Astrocyte of the spinal cord (primary cell): ENCODE measurements around the gene UFM1.

Experiments
- DNase-seq: peaks from one replicate; pipeline ENCODE4 v3.0.0; 2011; ENCODE audit warnings: low read depth, low spot score
- H3K4me3 ChIP-seq: 2 replicates; pipeline ENCODE4 v1.5.1; 2011; ENCODE audit warnings: low read depth, mild to moderate bottlenecking, low read length, moderate library complexity
- in situ Hi-C: cut with HindIII; loops from 2 replicates; pipeline ENCODE4 v1.10.0; 2017; ENCODE audit warnings: low sequenced_read_pairs
- TF ChIP-seq, protein P1 (sequence below): IDR thresholded peaks from 2 replicates; pipeline ENCODE4 v1.5.1; 2012; ENCODE audit warnings: low read depth, mild to moderate bottlenecking, low read length, inconsistent platforms

The UFM1 gene

DNA sequence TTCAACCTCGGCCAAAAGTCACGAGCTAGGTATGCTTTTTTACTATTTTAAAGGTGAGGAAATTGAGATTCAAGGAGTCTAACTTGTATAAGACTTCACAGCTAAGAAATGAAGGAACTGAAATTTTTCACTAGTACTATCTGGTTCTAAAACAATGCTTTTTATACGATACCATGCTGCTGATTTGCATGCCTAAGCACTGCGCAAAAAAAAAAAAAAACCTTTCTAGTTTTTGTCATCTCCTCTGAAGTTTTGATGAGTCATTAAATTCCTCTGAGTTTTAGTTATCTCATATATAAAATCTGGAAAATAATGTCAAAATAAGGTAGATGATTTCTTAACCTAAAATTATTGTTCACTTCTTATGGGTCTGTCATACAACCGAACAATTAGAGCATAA, 28.0 kb upstream of the UFM1 start:
- TF ChIP-seq, protein P1, sequence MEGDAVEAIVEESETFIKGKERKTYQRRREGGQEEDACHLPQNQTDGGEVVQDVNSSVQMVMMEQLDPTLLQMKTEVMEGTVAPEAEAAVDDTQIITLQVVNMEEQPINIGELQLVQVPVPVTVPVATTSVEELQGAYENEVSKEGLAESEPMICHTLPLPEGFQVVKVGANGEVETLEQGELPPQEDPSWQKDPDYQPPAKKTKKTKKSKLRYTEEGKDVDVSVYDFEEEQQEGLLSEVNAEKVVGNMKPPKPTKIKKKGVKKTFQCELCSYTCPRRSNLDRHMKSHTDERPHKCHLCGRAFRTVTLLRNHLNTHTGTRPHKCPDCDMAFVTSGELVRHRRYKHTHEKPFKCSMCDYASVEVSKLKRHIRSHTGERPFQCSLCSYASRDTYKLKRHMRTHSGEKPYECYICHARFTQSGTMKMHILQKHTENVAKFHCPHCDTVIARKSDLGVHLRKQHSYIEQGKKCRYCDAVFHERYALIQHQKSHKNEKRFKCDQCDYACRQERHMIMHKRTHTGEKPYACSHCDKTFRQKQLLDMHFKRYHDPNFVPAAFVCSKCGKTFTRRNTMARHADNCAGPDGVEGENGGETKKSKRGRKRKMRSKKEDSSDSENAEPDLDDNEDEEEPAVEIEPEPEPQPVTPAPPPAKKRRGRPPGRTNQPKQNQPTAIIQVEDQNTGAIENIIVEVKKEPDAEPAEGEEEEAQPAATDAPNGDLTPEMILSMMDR = no peak
- in situ Hi-C loops = no loop called here
- H3K4me3 ChIP-seq = no peak overlapping the region
- DNase-seq = no peak

DNA sequence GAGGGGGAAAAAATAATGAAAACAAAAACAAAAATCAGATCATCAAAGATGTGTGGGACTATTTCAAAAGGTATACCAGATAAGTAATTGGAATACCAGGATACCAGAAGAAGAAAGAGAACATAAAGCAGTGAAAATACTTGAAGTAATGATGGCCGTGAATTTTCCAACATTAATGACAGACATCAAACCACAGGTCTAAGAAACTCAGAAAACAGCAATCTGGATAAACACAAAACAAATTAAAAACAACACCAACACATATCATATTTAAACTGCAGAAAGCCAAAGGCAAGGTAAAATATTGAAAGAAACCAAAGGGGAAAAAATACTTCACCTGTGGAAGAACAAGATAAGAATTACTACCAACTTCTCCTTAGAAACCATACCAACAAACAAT, 24.2 kb upstream of the UFM1 start:
- TF ChIP-seq, protein P1 = no peak
- H3K4me3 ChIP-seq = no peak overlapping the region
- DNase-seq = no peak
- in situ Hi-C loops = no loop called here

DNA sequence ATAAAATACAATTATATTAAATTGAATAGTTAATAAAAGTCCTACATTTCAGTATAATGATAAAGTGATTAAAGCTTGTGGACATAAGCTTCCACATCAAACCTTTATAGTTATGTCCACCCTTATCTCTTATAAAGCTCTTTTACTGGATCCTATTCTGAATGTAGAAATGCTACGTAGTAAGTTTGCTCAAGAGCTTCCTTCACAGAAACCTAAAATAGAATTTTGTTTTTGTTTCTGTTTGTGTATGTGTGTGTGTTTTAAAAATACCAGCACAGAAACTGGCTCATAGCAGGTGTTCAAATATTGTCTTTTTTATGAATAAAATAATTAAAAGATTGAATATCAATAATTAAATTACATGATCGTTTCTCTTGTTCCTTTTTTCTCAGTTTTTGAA, 21.0 kb upstream of the UFM1 start:
- TF ChIP-seq, protein P1 = no peak
- no peak overlapping the region for H3K4me3 ChIP-seq
- in situ Hi-C loops = no loop called here
- no peak for DNase-seq

DNA sequence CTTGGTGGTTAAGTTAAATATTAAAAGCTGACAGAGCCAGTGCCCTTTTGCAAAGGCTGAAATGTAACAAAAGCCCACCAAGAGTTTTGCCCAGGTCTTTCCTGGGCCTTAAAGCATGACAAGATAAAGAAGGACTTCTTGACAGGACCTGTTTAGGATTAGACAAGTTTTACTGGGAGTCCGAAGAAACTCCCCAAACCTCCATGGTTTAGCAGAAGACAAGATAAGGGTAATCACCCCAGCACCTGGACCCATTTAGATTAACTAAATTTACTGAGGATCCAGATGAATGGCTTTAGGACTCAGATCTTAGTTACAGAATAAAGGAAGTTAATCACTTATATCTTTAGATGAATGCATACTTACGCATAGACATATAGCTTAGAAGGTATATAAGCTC, 14.8 kb upstream of the UFM1 start:
- no peak overlapping the region for H3K4me3 ChIP-seq
- TF ChIP-seq, protein P1 = no peak
- in situ Hi-C loops = no loop called here
- no peak for DNase-seq

DNA sequence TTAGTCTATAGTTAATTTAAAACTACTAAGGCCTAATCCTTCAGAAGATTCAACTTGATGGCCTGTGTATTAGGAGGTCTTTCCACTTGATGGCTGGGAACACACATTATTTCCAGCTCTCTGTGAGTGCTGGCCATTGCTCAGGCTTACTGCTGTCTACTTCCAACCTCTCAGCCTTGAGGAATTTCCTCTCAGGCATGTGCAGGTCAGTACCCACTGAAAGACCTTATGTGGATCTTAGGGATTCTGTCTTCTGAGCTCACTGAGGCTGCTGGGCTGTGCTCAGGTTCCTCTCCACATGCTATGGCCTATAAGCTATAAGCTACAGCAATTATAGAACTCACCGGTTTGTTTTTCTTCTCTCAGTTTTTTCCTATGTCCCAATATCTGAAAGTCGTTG, 11.6 kb upstream of the UFM1 start:
- H3K4me3 ChIP-seq = no peak overlapping the region
- in situ Hi-C loops = no loop called here
- no peak for DNase-seq
- TF ChIP-seq, protein P1 = no peak

DNA sequence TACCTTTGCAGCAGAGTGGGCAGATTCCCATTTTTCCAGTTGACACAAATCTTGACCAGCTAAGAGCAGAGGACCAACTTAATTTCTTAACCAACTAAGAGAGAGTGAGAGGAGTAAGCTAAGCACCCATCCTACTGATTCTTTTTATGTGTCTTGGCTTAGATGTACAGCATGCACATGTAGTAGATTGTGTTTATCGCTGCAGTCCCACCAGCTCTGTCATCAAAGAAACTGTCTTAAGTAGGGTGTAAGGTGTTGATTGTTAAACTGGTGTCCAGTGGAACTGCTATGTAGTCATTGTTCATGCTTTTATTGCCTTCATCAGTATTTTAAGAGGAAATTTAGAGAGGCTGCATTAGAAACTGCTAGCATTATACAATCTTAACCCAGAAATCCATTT, 9.0 kb upstream of the UFM1 start:
- in situ Hi-C loops = no loop called here
- TF ChIP-seq, protein P1 = no peak

DNA sequence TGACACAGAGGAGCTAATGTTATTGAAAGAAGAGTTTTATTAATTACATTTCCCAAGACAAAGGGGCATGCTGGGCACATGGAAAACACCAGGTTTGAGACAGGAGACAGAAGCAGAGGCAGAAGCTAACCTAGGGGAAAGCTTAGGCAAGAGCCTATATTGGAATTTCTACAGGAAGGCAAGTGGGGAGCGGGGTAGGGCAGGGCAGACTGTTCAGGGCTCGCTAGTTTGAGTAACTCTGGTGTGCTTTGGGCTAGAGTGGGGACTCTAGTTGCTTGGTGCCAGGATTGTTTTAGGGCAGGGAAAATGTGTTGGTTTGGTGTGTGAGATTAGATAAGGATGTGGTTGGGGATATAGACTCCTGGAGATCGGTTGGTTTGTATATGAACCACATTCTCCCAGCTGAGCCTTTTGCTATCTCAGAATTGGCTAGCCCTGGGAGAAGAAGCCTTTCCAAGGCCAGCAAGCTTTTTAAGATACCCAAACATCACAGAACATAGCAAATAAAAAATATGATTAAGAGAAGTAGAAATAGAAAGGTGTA, 8.4 kb upstream of the UFM1 start:
- TF ChIP-seq, protein P1 = no peak
- in situ Hi-C loops = no loop called here

More for the DNA sequence above, 9.0 kb upstream of the UFM1 start:
- DNase-seq = no peak
- no peak overlapping the region for H3K4me3 ChIP-seq

More for the DNA sequence above, 8.4 kb upstream of the UFM1 start:
- no peak overlapping the region for H3K4me3 ChIP-seq
- DNase-seq = no peak
